ENCODE measurements around the gene CEP85L. TPM values are rescaled to one million over a fixed set of nuclear protein-coding genes. Genes with fewer than 3 reads are reported as not detected.
A peak's percentile ranks its signal among the peaks of the same experiment; 100 is the strongest.

Gene CEP85L
- total and polyA plus RNA-seq, 2 experiments from 2014 or later: 9.1 to 10.1 TPM

- TF ChIP-seq ZNF331 (CRISPR knock-in tag; IDR thresholded peaks at IDR 0.05; ENCODE audit: low read depth) (no peak), CREB1 (CRISPR knock-in tag; IDR thresholded peaks at IDR 0.05; ENCODE audit: low read depth) (no peak), EZH2phosphoT487 (IDR thresholded peaks at IDR 0.05; ENCODE audit: unreplicated experiment) (no peak), EZH2 (IDR thresholded peaks at IDR 0.05; ENCODE audit: low read depth, unreplicated experiment) (no peak)
These were observed 21.3 kb downstream of the CEP85L start (continued) for GRCh38 chr6:118630067-118630466.

- DNase-seq (ENCODE audit: low spot score) (no peak), ATAC-seq (no peak)
- H3K9me3 Mint-ChIP-seq: peaks cover 18% of the 10 kb centered on the region; the same call in 2 of the 3 replicates
- peaks cover 39% of the 10 kb centered on the region for H3K36me3 Mint-ChIP-seq (ENCODE audit: low read depth)
- no peak overlapping the region for H3K4me3 Mint-ChIP-seq
- Histone ChIP-seq H3K4me1 (ENCODE audit: insufficient read depth) (peaks cover 12% of the 10 kb centered on the region), H3K27me3 (ENCODE audit: insufficient read depth) (no peaks in the 10 kb centered on the region), H3K27ac (ENCODE audit: low read depth) (no peak overlapping the region), H3K9me2 (ENCODE audit: insufficient read depth) (no peaks in the 10 kb centered on the region), H3K79me2 (replicated peaks; ENCODE audit: insufficient read depth) (peaks cover 32% of the 10 kb centered on the region), H3F3A (replicated peaks; ENCODE audit: low read depth) (no peaks in the 10 kb centered on the region), H4K20me1 (replicated peaks; ENCODE audit: insufficient read depth) (no peaks in the 10 kb centered on the region), H3K4me3 (no peak overlapping the region), H3K36me3 (ENCODE audit: insufficient read depth) (peaks cover 6% of the 10 kb centered on the region; the same call in 1 of the 2 replicates), H3K4me2 (no peak overlapping the region), H2AFZ (no peak overlapping the region)
- TF ChIP-seq JUNB (IDR thresholded peaks at IDR 0.05; ENCODE audit: unreplicated experiment) (no peak), REST (IDR thresholded peaks at IDR 0.05; ENCODE audit: unreplicated experiment) (no peak), ETS1 (IDR thresholded peaks at IDR 0.05) (no peak), EZH2phosphoT487 (IDR thresholded peaks at IDR 0.05; ENCODE audit: unreplicated experiment) (no peak), CREB1 (CRISPR knock-in tag; IDR thresholded peaks at IDR 0.05; ENCODE audit: low read depth) (no peak), POLR2AphosphoS5 (IDR thresholded peaks at IDR 0.05; ENCODE audit: low read depth) (no peak), ZNF462 (CRISPR knock-in tag; IDR thresholded peaks at IDR 0.05) (no peak), ZNF331 (CRISPR knock-in tag; IDR thresholded peaks at IDR 0.05; ENCODE audit: low read depth) (no peak), CTCF (conservative IDR thresholded peaks at IDR 0.05; ENCODE audit: low read depth in 2 of 2) (no peak), NANOG (IDR thresholded peaks at IDR 0.05; ENCODE audit: borderline replicate concordance) (no peak), STAT1 (IDR thresholded peaks at IDR 0.05; ENCODE audit: unreplicated experiment) (no peak), ZNF114 (CRISPR knock-in tag; IDR thresholded peaks at IDR 0.05) (no peak), EZH2 (IDR thresholded peaks at IDR 0.05; ENCODE audit: low read depth, unreplicated experiment) (no peak)
- H3K4me1 Mint-ChIP-seq: peaks cover 13% of the 10 kb centered on the region
- H3K27me3 Mint-ChIP-seq (ENCODE audit: insufficient read depth, low read depth, poor library complexity): peaks cover 3% of the 10 kb centered on the region
- 0 out of 2 replicates have a peak overlapping the region, but pooled peaks have one; percentile 8 for H3K27ac Mint-ChIP-seq
These were observed 23.7 kb downstream of the CEP85L start for GRCh38 chr6:118627724-118628123.
